CD4-positive, alpha-beta T cell treated with Interleukin-21 for 1 hour (primary cell): ENCODE measurements around the gene PCDHA13.
A peak's percentile ranks its signal among the peaks of the same experiment; 100 is the strongest.
"Not testable (repeated sequence)": the region's sequence is repeated elsewhere in the genome, so short reads cannot be mapped to it uniquely, and the experiment has no call there.

Source experiments
- DNase-seq: peaks from one replicate; pipeline ENCODE4 v3.0.0-alpha.2; 2020

PCDHA13 gene

DNA sequence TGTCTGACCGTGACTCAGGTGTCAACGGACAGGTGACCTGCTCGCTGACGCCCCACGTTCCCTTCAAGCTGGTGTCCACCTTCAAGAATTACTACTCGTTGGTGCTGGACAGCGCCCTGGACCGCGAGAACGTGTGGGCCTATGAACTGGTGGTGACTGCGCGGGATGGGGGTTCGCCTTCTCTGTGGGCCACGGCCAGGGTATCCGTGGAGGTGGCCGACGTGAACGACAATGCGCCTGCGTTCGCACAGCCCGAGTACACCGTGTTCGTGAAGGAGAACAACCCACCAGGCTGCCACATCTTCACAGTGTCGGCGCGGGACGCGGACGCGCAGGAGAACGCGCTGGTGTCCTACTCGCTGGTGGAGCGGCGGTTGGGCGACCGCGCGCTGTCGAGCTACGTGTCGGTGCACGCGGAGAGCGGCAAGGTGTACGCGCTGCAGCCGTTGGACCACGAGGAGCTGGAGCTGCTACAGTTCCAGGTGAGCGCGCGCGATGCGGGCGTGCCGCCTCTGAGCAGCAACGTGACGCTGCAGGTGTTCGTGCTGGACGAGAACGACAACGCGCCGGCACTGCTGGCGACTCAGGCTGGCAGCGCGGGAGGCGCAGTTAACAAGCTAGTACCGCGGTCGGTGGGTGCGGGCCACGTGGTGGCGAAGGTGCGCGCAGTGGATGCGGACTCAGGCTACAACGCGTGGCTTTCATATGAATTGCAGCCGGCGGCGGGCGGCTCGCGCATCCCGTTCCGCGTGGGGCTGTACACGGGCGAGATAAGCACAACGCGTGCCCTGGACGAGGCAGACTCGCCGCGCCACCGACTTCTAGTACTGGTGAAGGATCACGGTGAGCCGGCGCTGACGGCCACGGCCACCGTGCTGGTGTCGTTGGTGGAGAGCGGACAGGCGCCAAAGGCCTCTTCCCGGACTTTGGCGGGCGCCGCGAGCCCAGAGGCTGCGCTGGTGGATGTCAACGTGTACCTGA, 11.4 kb upstream of the PCDHA13 start:
- DNase-seq, result no peak

- no peak for DNase-seq
Observed at GRCh38 chr5:140875085-140876065, 6.5 kb upstream of the PCDHA13 start, which contains the start of gene PCDHA12. Gene PCDHA12, plus strand, starts transcription at chr5:140875308. Its CDS starts 165 bp downstream, at chr5:140875473.

- not testable (repeated sequence) for DNase-seq
Observed at GRCh38 chr5:140876541-140877261, 5.2 kb upstream of the PCDHA13 start.

DNA sequence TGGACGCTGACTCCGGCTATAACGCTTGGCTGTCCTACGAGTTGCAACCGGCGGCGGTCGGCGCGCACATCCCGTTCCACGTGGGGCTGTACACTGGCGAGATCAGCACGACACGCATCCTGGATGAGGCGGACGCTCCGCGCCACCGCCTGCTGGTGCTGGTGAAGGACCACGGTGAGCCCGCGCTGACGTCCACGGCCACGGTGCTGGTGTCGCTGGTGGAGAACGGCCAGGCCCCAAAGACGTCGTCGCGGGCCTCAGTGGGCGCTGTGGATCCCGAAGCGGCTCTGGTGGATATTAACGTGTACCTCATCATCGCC, 4.7 kb upstream of the PCDHA13 start:
- DNase-seq, result no peak

DNA sequence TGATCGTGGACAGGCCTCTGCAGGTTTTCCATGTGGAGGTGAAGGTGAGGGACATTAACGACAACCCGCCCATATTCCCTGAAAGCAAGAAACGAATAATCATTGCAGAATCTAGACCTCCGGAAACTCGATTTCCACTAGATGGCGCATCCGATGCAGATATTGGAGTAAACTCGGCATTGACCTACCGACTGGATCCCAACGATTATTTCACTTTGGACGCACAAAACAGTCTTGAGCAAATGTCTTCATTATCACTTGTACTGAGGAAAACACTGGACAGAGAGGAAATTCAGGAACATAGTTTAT, 621 bp downstream of the PCDHA13 start:
- no peak for DNase-seq

DNA sequence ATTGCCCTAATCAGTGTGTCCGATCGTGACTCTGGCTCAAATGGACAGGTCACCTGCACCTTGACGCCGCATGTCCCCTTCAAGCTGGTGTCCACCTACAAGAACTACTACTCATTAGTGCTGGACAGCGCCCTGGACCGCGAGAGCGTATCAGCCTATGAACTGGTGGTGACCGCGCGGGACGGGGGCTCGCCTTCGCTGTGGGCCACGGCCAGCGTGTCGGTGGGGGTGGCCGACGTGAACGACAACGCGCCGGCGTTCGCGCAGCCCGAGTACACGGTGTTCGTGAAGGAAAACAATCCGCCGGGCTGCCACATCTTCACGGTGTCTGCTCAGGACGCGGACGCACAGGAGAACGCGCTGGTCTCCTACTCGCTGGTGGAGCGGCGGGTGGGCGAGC, 1.4 kb downstream of the PCDHA13 start:
- no peak for DNase-seq

- DNase-seq, result no peak
Observed at GRCh38 chr5:140883927-140884697, 2.2 kb downstream of the PCDHA13 start.

GRCh38 chr5:140916325-140916724, 34.4 kb downstream of the PCDHA13 start:
- no peak for DNase-seq

- DNase-seq, result no peak
Observed at GRCh38 chr5:140923601-140924000, 41.7 kb downstream of the PCDHA13 start.

DNA sequence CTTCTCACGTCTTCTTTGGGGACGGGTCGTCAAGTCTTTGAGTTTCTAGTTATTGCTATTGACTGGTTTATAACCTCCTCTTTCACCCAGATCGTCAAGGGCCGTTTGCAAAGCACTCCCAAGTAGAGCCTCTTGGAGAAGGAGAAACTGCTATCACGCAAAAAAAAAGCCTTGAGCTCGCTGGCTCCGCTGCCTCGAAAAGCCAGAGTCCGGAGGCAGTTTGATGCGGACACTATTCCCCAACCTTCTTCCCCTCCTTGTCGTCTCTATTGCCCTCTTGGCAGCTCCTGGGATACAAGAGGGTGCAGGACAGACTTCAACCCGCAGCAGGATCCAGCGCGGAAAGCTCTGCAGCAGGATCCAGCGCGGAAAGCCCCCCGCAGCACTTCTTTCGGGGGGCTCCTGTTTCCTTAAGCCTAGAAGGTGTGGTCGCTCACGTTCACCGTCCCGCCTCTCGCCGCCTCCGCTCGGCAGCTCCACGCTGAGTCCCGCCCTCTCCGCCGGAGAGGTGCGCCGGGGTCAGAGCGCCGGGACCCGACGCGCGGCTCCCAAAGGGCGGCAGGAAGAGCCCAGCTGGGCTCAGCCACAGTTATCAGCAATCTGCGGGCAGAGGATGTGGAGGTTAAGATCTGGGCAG, 44.0 kb downstream of the PCDHA13 start, which contains the start of gene PCDHAC1:
PCDHAC1 (plus strand) TSS at position 494 of the 637 bp plus-strand sequence. CDS start 594 bp downstream, outside the sequence.
- DNase-seq, result no peak

- DNase-seq, result peak; percentile 4
Observed at GRCh38 chr5:140926443-140927227, 44.7 kb downstream of the PCDHA13 start.

DNA sequence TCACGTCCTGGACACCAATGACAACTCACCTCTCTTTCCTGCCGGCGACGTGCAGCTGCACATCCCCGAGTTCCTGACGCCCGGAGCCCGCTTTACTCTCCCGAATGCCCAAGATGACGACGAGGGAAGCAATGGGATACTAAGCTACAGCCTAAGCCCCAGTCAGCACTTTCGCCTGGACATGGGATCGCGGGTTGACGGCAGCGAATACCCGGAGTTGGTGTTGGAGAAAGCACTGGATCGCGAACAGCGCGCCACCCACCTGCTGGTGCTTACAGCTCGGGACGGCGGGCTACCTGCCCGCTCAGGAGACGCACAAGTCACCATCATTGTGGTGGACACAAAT, 45.3 kb downstream of the PCDHA13 start:
- DNase-seq, result no peak
